Measurements from ENCODE around the gene PTH2.

PTH2 gene

DNA sequence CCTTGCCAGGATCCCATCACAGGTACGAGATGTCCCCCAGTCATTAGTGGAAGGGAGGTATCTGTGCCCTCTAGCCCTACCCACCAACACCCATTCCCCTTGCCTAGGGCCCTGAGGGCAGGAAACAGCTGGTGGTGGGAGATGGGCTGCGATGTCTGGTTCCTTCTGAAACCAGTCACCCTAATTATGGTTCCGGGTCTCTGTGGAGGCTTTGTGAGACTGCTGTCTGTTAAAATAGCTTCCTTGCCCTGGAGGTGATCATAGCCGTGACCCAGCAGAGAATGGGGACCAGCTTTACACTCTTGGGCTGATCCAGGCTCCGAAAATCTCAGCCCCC is 35.3 kb upstream of the PTH2 start:
- no peak for ATAC-seq
- TF ChIP-seq ZC3H10 (CRISPR knock-in tag; IDR thresholded peaks at IDR 0.05) = no peak

DNA sequence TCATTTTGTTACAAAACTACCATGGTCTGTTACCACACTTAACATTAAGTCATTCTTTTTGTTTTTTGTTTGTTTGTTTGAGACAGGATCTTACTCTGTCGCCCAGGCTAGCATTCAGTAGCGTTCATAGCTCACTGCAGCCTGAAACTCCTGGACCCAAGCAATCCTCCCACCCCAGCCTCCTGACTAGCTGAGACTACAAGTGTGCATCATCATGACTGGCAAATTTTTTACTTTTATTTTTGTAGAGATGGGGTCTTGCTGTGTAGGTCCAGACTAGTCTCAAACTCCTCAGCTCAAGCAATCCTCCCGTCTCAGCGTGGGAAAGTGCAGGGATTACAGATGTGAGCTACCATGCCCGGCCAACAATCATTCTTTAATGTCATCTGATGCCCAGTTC is 33.1 kb upstream of the PTH2 start:
- TF ChIP-seq ZC3H10 (CRISPR knock-in tag; IDR thresholded peaks at IDR 0.05) (no peak), GLIS3 (CRISPR knock-in tag; IDR thresholded peaks at IDR 0.05) (no peak), PPARA (CRISPR knock-in tag; IDR thresholded peaks at IDR 0.05; ENCODE audit: borderline replicate concordance) (no peak), SNAI2 (CRISPR knock-in tag; IDR thresholded peaks at IDR 0.05) (no peak), ESRRG (CRISPR knock-in tag; IDR thresholded peaks at IDR 0.05) (no peak), BACH2 (CRISPR knock-in tag; IDR thresholded peaks at IDR 0.05; ENCODE audit: borderline replicate concordance) (no peak), ZNF70 (CRISPR knock-in tag; IDR thresholded peaks at IDR 0.05) (no peak), OSR1 (CRISPR knock-in tag; IDR thresholded peaks at IDR 0.05) (no peak), ZFP3 (CRISPR knock-in tag; IDR thresholded peaks at IDR 0.05) (no peak), ZNF565 (CRISPR knock-in tag; conservative IDR thresholded peaks at IDR 0.05; ENCODE audit: low read depth) (no peak), ARNTL (CRISPR knock-in tag; IDR thresholded peaks at IDR 0.05; ENCODE audit: borderline replicate concordance, low read depth) (no peak), ISL1 (CRISPR knock-in tag; IDR thresholded peaks at IDR 0.05) (no peak), RARB (CRISPR knock-in tag; IDR thresholded peaks at IDR 0.05) (no peak), CSDC2 (CRISPR knock-in tag; IDR thresholded peaks at IDR 0.05) (no peak)
- TF ChIP-seq, protein P1, sequence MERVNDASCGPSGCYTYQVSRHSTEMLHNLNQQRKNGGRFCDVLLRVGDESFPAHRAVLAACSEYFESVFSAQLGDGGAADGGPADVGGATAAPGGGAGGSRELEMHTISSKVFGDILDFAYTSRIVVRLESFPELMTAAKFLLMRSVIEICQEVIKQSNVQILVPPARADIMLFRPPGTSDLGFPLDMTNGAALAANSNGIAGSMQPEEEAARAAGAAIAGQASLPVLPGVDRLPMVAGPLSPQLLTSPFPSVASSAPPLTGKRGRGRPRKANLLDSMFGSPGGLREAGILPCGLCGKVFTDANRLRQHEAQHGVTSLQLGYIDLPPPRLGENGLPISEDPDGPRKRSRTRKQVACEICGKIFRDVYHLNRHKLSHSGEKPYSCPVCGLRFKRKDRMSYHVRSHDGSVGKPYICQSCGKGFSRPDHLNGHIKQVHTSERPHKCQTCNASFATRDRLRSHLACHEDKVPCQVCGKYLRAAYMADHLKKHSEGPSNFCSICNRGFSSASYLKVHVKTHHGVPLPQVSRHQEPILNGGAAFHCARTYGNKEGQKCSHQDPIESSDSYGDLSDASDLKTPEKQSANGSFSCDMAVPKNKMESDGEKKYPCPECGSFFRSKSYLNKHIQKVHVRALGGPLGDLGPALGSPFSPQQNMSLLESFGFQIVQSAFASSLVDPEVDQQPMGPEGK (CRISPR knock-in tag; IDR thresholded peaks at IDR 0.05; ENCODE audit: borderline replicate concordance) = no peak
- TF ChIP-seq, protein P2, sequence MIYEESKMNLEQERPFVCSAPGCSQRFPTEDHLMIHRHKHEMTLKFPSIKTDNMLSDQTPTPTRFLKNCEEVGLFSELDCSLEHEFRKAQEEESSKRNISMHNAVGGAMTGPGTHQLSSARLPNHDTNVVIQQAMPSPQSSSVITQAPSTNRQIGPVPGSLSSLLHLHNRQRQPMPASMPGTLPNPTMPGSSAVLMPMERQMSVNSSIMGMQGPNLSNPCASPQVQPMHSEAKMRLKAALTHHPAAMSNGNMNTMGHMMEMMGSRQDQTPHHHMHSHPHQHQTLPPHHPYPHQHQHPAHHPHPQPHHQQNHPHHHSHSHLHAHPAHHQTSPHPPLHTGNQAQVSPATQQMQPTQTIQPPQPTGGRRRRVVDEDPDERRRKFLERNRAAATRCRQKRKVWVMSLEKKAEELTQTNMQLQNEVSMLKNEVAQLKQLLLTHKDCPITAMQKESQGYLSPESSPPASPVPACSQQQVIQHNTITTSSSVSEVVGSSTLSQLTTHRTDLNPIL (CRISPR knock-in tag; IDR thresholded peaks at IDR 0.05; ENCODE audit: low read depth) = no peak
- TF ChIP-seq, protein P3, sequence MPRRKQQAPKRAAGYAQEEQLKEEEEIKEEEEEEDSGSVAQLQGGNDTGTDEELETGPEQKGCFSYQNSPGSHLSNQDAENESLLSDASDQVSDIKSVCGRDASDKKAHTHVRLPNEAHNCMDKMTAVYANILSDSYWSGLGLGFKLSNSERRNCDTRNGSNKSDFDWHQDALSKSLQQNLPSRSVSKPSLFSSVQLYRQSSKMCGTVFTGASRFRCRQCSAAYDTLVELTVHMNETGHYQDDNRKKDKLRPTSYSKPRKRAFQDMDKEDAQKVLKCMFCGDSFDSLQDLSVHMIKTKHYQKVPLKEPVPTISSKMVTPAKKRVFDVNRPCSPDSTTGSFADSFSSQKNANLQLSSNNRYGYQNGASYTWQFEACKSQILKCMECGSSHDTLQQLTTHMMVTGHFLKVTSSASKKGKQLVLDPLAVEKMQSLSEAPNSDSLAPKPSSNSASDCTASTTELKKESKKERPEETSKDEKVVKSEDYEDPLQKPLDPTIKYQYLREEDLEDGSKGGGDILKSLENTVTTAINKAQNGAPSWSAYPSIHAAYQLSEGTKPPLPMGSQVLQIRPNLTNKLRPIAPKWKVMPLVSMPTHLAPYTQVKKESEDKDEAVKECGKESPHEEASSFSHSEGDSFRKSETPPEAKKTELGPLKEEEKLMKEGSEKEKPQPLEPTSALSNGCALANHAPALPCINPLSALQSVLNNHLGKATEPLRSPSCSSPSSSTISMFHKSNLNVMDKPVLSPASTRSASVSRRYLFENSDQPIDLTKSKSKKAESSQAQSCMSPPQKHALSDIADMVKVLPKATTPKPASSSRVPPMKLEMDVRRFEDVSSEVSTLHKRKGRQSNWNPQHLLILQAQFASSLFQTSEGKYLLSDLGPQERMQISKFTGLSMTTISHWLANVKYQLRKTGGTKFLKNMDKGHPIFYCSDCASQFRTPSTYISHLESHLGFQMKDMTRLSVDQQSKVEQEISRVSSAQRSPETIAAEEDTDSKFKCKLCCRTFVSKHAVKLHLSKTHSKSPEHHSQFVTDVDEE (CRISPR knock-in tag; IDR thresholded peaks at IDR 0.05) = no peak
- TF ChIP-seq, protein P4, sequence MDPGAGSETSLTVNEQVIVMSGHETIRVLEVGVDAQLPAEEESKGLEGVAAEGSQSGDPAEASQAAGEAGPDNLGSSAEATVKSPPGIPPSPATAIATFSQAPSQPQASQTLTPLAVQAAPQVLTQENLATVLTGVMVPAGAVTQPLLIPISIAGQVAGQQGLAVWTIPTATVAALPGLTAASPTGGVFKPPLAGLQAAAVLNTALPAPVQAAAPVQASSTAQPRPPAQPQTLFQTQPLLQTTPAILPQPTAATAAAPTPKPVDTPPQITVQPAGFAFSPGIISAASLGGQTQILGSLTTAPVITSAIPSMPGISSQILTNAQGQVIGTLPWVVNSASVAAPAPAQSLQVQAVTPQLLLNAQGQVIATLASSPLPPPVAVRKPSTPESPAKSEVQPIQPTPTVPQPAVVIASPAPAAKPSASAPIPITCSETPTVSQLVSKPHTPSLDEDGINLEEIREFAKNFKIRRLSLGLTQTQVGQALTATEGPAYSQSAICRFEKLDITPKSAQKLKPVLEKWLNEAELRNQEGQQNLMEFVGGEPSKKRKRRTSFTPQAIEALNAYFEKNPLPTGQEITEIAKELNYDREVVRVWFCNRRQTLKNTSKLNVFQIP (CRISPR knock-in tag; IDR thresholded peaks at IDR 0.05; ENCODE audit: borderline replicate concordance, low read depth) = no peak
- TF ChIP-seq, protein P5, sequence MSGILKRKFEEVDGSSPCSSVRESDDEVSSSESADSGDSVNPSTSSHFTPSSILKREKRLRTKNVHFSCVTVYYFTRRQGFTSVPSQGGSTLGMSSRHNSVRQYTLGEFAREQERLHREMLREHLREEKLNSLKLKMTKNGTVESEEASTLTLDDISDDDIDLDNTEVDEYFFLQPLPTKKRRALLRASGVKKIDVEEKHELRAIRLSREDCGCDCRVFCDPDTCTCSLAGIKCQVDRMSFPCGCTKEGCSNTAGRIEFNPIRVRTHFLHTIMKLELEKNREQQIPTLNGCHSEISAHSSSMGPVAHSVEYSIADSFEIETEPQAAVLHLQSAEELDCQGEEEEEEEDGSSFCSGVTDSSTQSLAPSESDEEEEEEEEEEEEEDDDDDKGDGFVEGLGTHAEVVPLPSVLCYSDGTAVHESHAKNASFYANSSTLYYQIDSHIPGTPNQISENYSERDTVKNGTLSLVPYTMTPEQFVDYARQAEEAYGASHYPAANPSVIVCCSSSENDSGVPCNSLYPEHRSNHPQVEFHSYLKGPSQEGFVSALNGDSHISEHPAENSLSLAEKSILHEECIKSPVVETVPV (CRISPR knock-in tag; IDR thresholded peaks at IDR 0.05) = no peak
- no peak for ATAC-seq

DNA sequence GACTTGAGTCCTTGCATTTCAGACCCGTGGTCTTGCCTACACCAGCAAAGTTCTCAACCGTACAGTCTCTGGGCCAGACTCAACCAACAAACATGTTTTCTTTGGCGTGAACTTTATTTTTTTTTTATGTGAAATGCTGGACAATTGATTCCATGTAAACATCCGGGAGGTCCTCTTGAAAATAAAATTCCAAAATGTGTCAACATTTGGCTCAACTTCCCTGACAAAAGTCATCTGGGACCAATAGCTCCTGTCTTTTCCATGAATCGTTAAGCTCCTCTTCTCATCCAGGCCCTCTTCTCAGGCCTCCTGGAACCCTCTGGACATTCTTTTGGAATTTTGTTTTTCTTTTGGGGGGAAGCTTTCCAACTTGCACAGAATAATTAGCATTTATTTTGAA is 32.5 kb upstream of the PTH2 start:
- TF ChIP-seq ZNF8 (CRISPR knock-in tag; IDR thresholded peaks at IDR 0.05) = no peak
- TF ChIP-seq OSR1 (CRISPR knock-in tag; IDR thresholded peaks at IDR 0.05) = no peak
- TF ChIP-seq ZC3H10 (CRISPR knock-in tag; IDR thresholded peaks at IDR 0.05) = no peak
- no peak for ATAC-seq

DNA sequence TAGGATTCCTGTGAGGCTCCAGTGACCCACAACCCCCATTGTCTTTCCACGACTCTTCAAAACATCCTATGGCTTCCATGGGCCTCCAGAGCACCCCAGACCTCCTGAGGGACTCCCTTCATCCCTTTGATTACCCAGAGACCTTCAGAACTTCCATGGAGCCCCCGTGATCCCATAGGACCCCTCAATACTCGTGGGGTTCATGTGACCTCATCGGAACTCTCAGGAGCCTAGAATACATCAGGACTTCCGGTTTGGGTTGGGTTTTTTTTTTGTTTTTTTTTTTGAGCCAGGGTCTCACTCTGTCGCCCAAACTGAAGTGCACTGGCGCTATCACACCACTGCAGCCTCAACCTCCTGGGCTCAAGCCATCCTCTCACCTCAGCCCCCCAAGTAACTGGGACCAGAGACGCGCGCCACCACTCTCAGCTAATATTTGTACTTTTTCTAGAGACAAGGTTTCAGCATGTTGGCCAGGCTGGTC is 30.6 kb upstream of the PTH2 start:
- TF ChIP-seq ZFP3 (CRISPR knock-in tag; IDR thresholded peaks at IDR 0.05) (0 out of 2 replicates have a peak, but pooled peaks have one; percentile 19), ZC3H10 (CRISPR knock-in tag; IDR thresholded peaks at IDR 0.05) (no peak)
- no peak for ATAC-seq
